Kidney epithelial cell (primary cell): Measurements from ENCODE around the gene SPAAR. TPM values are rescaled to one million over a fixed set of nuclear protein-coding genes. Genes with fewer than 3 reads are reported as not detected.

Experiments
- DNase-seq: peaks from one replicate; pipeline ENCODE4 v3.0.0-alpha.2; 2010; ENCODE audit warnings: low read depth
- H3K27me3 ChIP-seq: 2 replicates; pipeline ENCODE4 v1.6.0; 2011; ENCODE audit warnings: low read length; ENCODE audit not compliant: control insufficient read depth, insufficient read depth
- H3K36me3 ChIP-seq: 2 replicates; pipeline ENCODE4 v1.5.1; 2011; ENCODE audit warnings: low read length; ENCODE audit not compliant: control insufficient read depth, insufficient read depth
- H3K4me3 ChIP-seq: 2 replicates; pipeline ENCODE4 v1.5.1; 2011; ENCODE audit warnings: low read depth, mild to moderate bottlenecking, control low read depth, low read length
- CTCF ChIP-seq: IDR thresholded peaks from 2 replicates; pipeline ENCODE4 v1.5.1; 2011; ENCODE audit warnings: mild to moderate bottlenecking, moderate library complexity, low read length, control low read depth, inconsistent platforms; ENCODE audit not compliant: insufficient read depth, poor library complexity, severe bottlenecking
- total RNA-seq: library from RNA; depleted of rRNA; stranded (reverse); fragments of >200 nt; gene quantifications from 2 replicates; pipeline ENCODE4 v1.2.3, GENCODE V29; 2015

SPAAR gene
- total RNA-seq, 1 donor from 2014 or later, result not detected

GRCh38 chr9:35952526-35953191 lies 43.4 kb downstream of the SPAAR start:
- DNase-seq, result no peak
- H3K27me3 ChIP-seq, result no peaks in the 10 kb centered on the region
- H3K4me3 ChIP-seq, result no peak overlapping the region
- no peaks in the 10 kb centered on the region for H3K36me3 ChIP-seq
- TF ChIP-seq CTCF, result no peak

- Histone ChIP-seq H3K36me3 (no peaks in the 10 kb centered on the region), H3K27me3 (no peaks in the 10 kb centered on the region), H3K4me3 (no peak overlapping the region)
- peak; percentile 81 for TF ChIP-seq CTCF
- peak; percentile 65 for DNase-seq
Observed at GRCh38 chr9:35954942-35955546, 45.8 kb downstream of the SPAAR start.

- no peak for TF ChIP-seq CTCF
- no peaks in the 10 kb centered on the region for H3K27me3 ChIP-seq
- no peaks in the 10 kb centered on the region for H3K36me3 ChIP-seq
Observed at GRCh38 chr9:35956651-35957050, 47.4 kb downstream of the SPAAR start.

GRCh38 chr9:35958104-35958837 lies 49.0 kb downstream of the SPAAR start, which contains the start of gene OR2S2:
Gene OR2S2 (minus strand): TSS chr9:35958154. CDS start chr9:35958098, 56 bp downstream.
- no peaks in the 10 kb centered on the region for H3K36me3 ChIP-seq
- peak; percentile 19 for DNase-seq
- no peak for TF ChIP-seq CTCF

More at GRCh38 chr9:35956651-35957050, 47.4 kb downstream of the SPAAR start:
- DNase-seq, result no peak
- H3K4me3 ChIP-seq, result no peak overlapping the region

GRCh38 chr9:35960039-35960655 lies 50.9 kb downstream of the SPAAR start:
- no peak for DNase-seq
- Histone ChIP-seq H3K4me3 (no peak overlapping the region), H3K27me3 (no peaks in the 10 kb centered on the region)

More at GRCh38 chr9:35958104-35958837, 49.0 kb downstream of the SPAAR start, which contains the start of gene OR2S2:
- Histone ChIP-seq H3K4me3 (no peak within 1 kb of the TSS), H3K27me3 (no peaks in the 10 kb centered on the region)

More at GRCh38 chr9:35960039-35960655, 50.9 kb downstream of the SPAAR start:
- no peaks in the 10 kb centered on the region for H3K36me3 ChIP-seq
- TF ChIP-seq CTCF, result no peak

Other genes starting within 250 kb of the SPAAR start
- gene ARHGEF39, start 244.3 kb upstream of the SPAAR start, total RNA-seq, result 0.62 and 1.2 TPM in 2 replicates
- gene CA9, start 235.6 kb upstream of the SPAAR start, total RNA-seq, result 0.04 and 0.27 TPM in 2 replicates
- 68.9 and 77.1 TPM in 2 replicates for gene TPM2, start 219.6 kb upstream of the SPAAR start, total RNA-seq
- 245 and 268 TPM in 2 replicates for gene TLN1, start 177.3 kb upstream of the SPAAR start, total RNA-seq
- gene CREB3, start 176.8 kb upstream of the SPAAR start, total RNA-seq, result 73.9 and 87.5 TPM in 2 replicates
- gene GBA2, start 160.3 kb upstream of the SPAAR start, total RNA-seq, result 53.7 and 57.0 TPM in 2 replicates
- 21.5 and 24.4 TPM in 2 replicates for gene RGP1, start 160.2 kb upstream of the SPAAR start, total RNA-seq
- gene MSMP, start 155.2 kb upstream of the SPAAR start, total RNA-seq, result not detected in 2 replicates
- gene NPR2, start 117.9 kb upstream of the SPAAR start, total RNA-seq, result 35.9 and 39.8 TPM in 2 replicates
- gene SPAG8, start 97.2 kb upstream of the SPAAR start, total RNA-seq, result not detected in 2 replicates
- gene HINT2, start 94.4 kb upstream of the SPAAR start, total RNA-seq, result 46.1 and 54.9 TPM in 2 replicates
- not detected in 2 replicates for gene FAM221B, start 80.8 kb upstream of the SPAAR start, total RNA-seq
- gene TMEM8B, start 80.3 kb upstream of the SPAAR start, total RNA-seq, result 5.9 and 11.5 TPM in 2 replicates
- gene OR13J1, start 39.1 kb upstream of the SPAAR start, total RNA-seq, result not detected in 2 replicates
- 0.58 TPM in 1 of 2 replicates, not detected in the other for gene HRCT1, start 3.3 kb upstream of the SPAAR start, total RNA-seq
- not detected in 2 replicates for gene OR2S2, start 48.7 kb downstream of the SPAAR start, total RNA-seq
- gene RECK, start 127.4 kb downstream of the SPAAR start, total RNA-seq, result 4.0 and 4.8 TPM in 2 replicates
- gene GLIPR2, start 227.2 kb downstream of the SPAAR start, total RNA-seq, result 38.6 and 43.1 TPM in 2 replicates